HepG2 (cell line): ENCODE measurements around the gene HEXD. TPM values are rescaled to one million over a fixed set of nuclear protein-coding genes. Genes with fewer than 3 reads are reported as not detected.
A peak's percentile ranks its signal among the peaks of the same experiment; 100 is the strongest.

Experiments
- ATAC-seq: fragments of 200-7000 bp; cut with Tn5 transposase; 3 replicates; pipeline ENCODE4 v1.9.1; 2020; ENCODE audit warnings: mild to moderate bottlenecking, moderate library complexity
- BruUV-seq: library from RNA; stranded (reverse); fragments of 400-500 nt; replicated peaks from 2 replicates; lab custom pipeline; 2021; lab: Mats Ljungman, UMichigan
- CTCF ChIA-PET: fragments of 300-600 bp; formaldehyde crosslinking; extraction: SDS; loops from one replicate; lab custom pipeline; 2021; ENCODE audit warnings: low total read pairs, inconsistent platforms, low intra/inter-chr PET ratio; lab: Yijun Ruan, JAX
- POLR2A ChIA-PET: fragments of 350-600 bp; sonication (Branson Sonifier 250); formaldehyde crosslinking; loops from one replicate; lab custom pipeline; 2020; ENCODE audit warnings: antibody characterized with exemption, inconsistent platforms; lab: Yijun Ruan, JAX
- DNase-seq: peaks from one replicate; pipeline ENCODE4 v3.0.0-alpha.2; 2015; ENCODE audit warnings: low spot score
- FAIRE-seq: peaks from 3 replicates; lab custom pipeline; 2011; peaks lifted over from hg19 to GRCh38; lab: Jason Lieb, UNC
- H2AFZ ChIP-seq: one replicate; pipeline ENCODE4 v1.6.1; 2011; ENCODE audit warnings: low read length, inconsistent platforms
- H3K27ac ChIP-seq: fragments of 300-600 bp; 3 replicates; pipeline ENCODE4 v1.8.0; 2011; ENCODE audit warnings: mixed run types, mild to moderate bottlenecking, mixed read lengths, low read length, inconsistent platforms; ENCODE audit not compliant: insufficient read depth; ENCODE audit errors: extremely low read length
- H3K27me3 ChIP-seq, 2 experiments: fragments of 200-600 bp in 1 of 2; 2 replicates in 1 of 2; 3 replicates in 1 of 2; pipeline versions ENCODE4 v1.6.0 to v1.8.0; 2011; ENCODE audit warnings: low read length in 2 of 2, mild to moderate bottlenecking in 2 of 2, moderate library complexity in 2 of 2, inconsistent platforms in 1 of 2; ENCODE audit not compliant: insufficient read depth in 2 of 2, control insufficient read depth in 1 of 2
- H3K36me3 ChIP-seq, 2 experiments: fragments of 200-600 bp in 1 of 2; replicated peaks in 1 of 2; 2 replicates in 1 of 2; 3 replicates in 1 of 2; pipeline versions ENCODE4 v1.5.1 to v1.8.0; 2011; ENCODE audit warnings: low read length in 2 of 2, inconsistent platforms in 1 of 2; ENCODE audit not compliant: insufficient read depth in 2 of 2, control insufficient read depth in 1 of 2
- H3K4me1 ChIP-seq: 2 replicates; pipeline ENCODE4 v1.5.1; 2012; ENCODE audit warnings: low read length, inconsistent platforms; ENCODE audit not compliant: insufficient read depth
- H3K4me2 ChIP-seq: 2 replicates; pipeline ENCODE4 v1.6.0; 2011; ENCODE audit warnings: low read depth, low read length, inconsistent platforms
- H3K4me3 ChIP-seq, 3 experiments: fragments of 200-600 bp in 1 of 3; sonication (generic), shearing (Covaris generic) in 1 of 3; replicated peaks in 1 of 3; 2 replicates each; pipeline ENCODE4 v1.5.1; 2011 to 2016; ENCODE audit warnings: low read length in 3 of 3, inconsistent platforms in 2 of 3, low read depth in 2 of 3, mild to moderate bottlenecking in 2 of 3, control low read depth in 1 of 3, mixed read lengths in 1 of 3; ENCODE audit not compliant: insufficient read depth in 1 of 3
- H3K79me2 ChIP-seq: one replicate; pipeline ENCODE4 v1.6.1; 2011; ENCODE audit warnings: low read length, inconsistent platforms; ENCODE audit not compliant: insufficient read depth
- H3K9ac ChIP-seq: 2 replicates; pipeline ENCODE4 v1.6.0; 2011; ENCODE audit warnings: mild to moderate bottlenecking, low read depth, low read length, inconsistent platforms; ENCODE audit not compliant: insufficient read depth
- H3K9me3 ChIP-seq: 2 replicates; pipeline ENCODE4 v1.5.1; 2012; ENCODE audit warnings: mild to moderate bottlenecking, low read length
- H4K20me1 ChIP-seq: 2 replicates; pipeline ENCODE4 v1.6.0; 2011; ENCODE audit warnings: inconsistent platforms, mild to moderate bottlenecking, low read length, moderate library complexity; ENCODE audit not compliant: insufficient read depth
- DR1 ChIP-seq: sonication (generic); formaldehyde crosslinking; IDR thresholded peaks from 2 replicates; pipeline ENCODE4 v1.8.0; 2021; ENCODE audit warnings: mild to moderate bottlenecking, missing genetic modification reagents, inconsistent platforms
- IRF2 ChIP-seq: IDR thresholded peaks from 2 replicates; pipeline ENCODE4 v1.6.1; 2018; ENCODE audit warnings: missing genetic modification reagents, missing compliant biosample characterization
- KAT2B ChIP-seq: fragments of 150-350 bp; IDR thresholded peaks from 2 replicates; pipeline ENCODE4 v1.6.1; 2014; ENCODE audit warnings: low read depth, low read length, borderline replicate concordance
- MAFK ChIP-seq, 2 experiments: IDR thresholded peaks in 1 of 2; conservative IDR thresholded peaks in 1 of 2; 2 replicates each; pipeline ENCODE4 v1.6.1; 2011; ENCODE audit warnings: improper control_type of control experiment in 2 of 2, low read length in 2 of 2
- MAZ ChIP-seq, 2 experiments: sonication (generic) in 1 of 2; formaldehyde crosslinking in 1 of 2; IDR thresholded peaks; 2 replicates each; pipeline versions ENCODE4 v1.5.0 to v1.6.1; 2012 to 2020; ENCODE audit warnings: low read depth in 2 of 2, mild to moderate bottlenecking in 2 of 2, borderline replicate concordance in 1 of 2, improper control_type of control experiment in 1 of 2, low read length in 1 of 2, missing genetic modification reagents in 1 of 2, moderate library complexity in 1 of 2
- MED13 ChIP-seq: sonication (generic); formaldehyde crosslinking; IDR thresholded peaks from 2 replicates; pipeline ENCODE4 v1.5.0; 2020; ENCODE audit warnings: missing genetic modification reagents
- NR2F6 ChIP-seq, 2 experiments: IDR thresholded peaks; 2 replicates each; pipeline ENCODE4 v1.6.1; 2016; ENCODE audit warnings: antibody characterized with exemption in 1 of 2, mild to moderate bottlenecking in 1 of 2
- POLR2G ChIP-seq: fragments of 200-400 bp; formaldehyde crosslinking; IDR thresholded peaks from 2 replicates; pipeline ENCODE4 v1.6.1; 2018; ENCODE audit warnings: mild to moderate bottlenecking, low read depth, low read length, moderate library complexity
- PPARG ChIP-seq: conservative IDR thresholded peaks from 2 replicates; pipeline ENCODE4 v1.6.1; 2016; ENCODE audit warnings: missing biosample characterization, missing genetic modification reagents
- RARA ChIP-seq: IDR thresholded peaks from 2 replicates; pipeline ENCODE4 v1.6.1; 2016; ENCODE audit warnings: missing genetic modification reagents, missing compliant biosample characterization
- RFX5 ChIP-seq: IDR thresholded peaks from 2 replicates; pipeline ENCODE4 v1.6.1; 2011; ENCODE audit warnings: low read depth, low read length, improper control_type of control experiment
- ZNF382 ChIP-seq: sonication (generic); formaldehyde crosslinking; IDR thresholded peaks from 2 replicates; pipeline ENCODE4 v1.5.0; 2020; ENCODE audit warnings: missing genetic modification reagents, mild to moderate bottlenecking, borderline replicate concordance
- ZNF501 ChIP-seq: sonication (generic); formaldehyde crosslinking; IDR thresholded peaks from 2 replicates; pipeline ENCODE4 v1.5.1; 2020; ENCODE audit warnings: mild to moderate bottlenecking, moderate library complexity, missing genetic modification reagents
- ZNF572 ChIP-seq: sonication (generic); formaldehyde crosslinking; IDR thresholded peaks from 2 replicates; pipeline ENCODE4 v1.5.1; 2020; ENCODE audit warnings: mild to moderate bottlenecking, missing genetic modification reagents
- WGBS: methylation state at CpG from one replicate; pipeline ENCODE4 v1.1.6; 2017; ENCODE audit warnings: low lambda C conversion rate; 5-methylcytosine and 5-hydroxymethylcytosine counted together
- in situ Hi-C: cut with HindIII; loops from 2 replicates; pipeline ENCODE4 v1.10.0; 2017; ENCODE audit warnings: low pct_unique_long_range_greater_than_20kb; ENCODE audit not compliant: extremely low pct_ligation_motif_present
- intact Hi-C: fragments of 100-400 bp; cut with micrococcal nuclease; formaldehyde crosslinking; loops from one replicate; pipeline ENCODE4 v1.10.0; 2022; ENCODE audit not compliant: unreplicated experiment
- polyA plus RNA-seq, 8 experiments: library from polyadenylated mRNA; depleted of rRNA in 3 of 8; stranded (reverse) in 7 of 8; unstranded in 1 of 8; fragments of >200 nt; fragmentation: Illumina TruSeq in 4 of 8; extraction: Trizol in 4 of 8; gene quantifications; 2 replicates each; pipeline versions ENCODE4 v1.2.1 to v1.2.3, GENCODE V29; 2011 to 2016; ENCODE audit warnings: low read depth in 4 of 8, missing spikeins in 1 of 8, mixed read lengths in 1 of 8; ENCODE audit not compliant: insufficient read depth in 1 of 8
- total RNA-seq, 5 experiments: library from RNA; depleted of rRNA; stranded (reverse); fragments of >200 nt; fragmentation: Illumina TruSeq; extraction: Trizol; gene quantifications; 2 replicates each; pipeline ENCODE4 v1.2.3, GENCODE V29; 2016; ENCODE audit warnings: low read depth in 1 of 5
- TF ChIP-seq, protein P1 (sequence below): sonication (generic); formaldehyde crosslinking; IDR thresholded peaks from 2 replicates; pipeline ENCODE4 v1.8.1; 2023; ENCODE audit warnings: mild to moderate bottlenecking, inconsistent platforms, moderate library complexity, missing genetic modification reagents, borderline replicate concordance

Gene HEXD
- total and polyA plus RNA-seq, 2 of the 13 experiments (the other 11 are each of a cell fraction or from before 2014, with no cell fraction given) = 22.3 to 41.8 TPM

DNA sequence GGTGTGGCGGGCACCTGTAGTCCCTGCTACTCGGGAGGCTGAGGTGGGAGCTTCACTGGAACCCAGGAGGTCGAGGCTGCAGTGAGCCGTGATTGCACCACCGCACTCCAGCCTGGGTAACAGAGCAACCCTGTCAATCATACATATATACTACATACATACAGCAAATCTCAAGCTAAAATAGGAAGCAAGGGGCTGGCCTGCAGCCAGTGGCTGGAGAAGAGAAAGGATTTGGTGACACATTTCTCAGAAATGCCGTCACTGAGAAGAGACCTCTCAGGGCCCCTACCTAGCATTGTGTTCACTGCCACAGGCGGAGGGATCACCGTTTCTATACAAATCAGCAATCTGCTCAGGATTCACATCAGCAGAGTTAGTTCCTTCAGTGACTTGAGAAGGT is 57.3 kb downstream of the HEXD start:
- no peak overlapping the region for H3K9ac ChIP-seq
- ATAC-seq (no peak), DNase-seq (no peak), FAIRE-seq (no peak)
- 93% methylated on average over 8 of the region's 8 CpGs for WGBS
- H3K4me2 ChIP-seq = no peak overlapping the region
- no peaks in the 10 kb centered on the region for H3K27me3 ChIP-seq
- in situ Hi-C loops (no loop called here), intact Hi-C loops (no loop called here)
- no peaks in the 10 kb centered on the region for H3K9me3 ChIP-seq
- peaks cover 29 to 61% of the 10 kb centered on the region in 2 experiments for H3K36me3 ChIP-seq
- BruUV-seq = no TSS peak
- ChIA-PET POLR2A (no interaction called here), CTCF (no interaction called here)
- no peak overlapping the region for H2AFZ ChIP-seq
- H3K4me1 ChIP-seq = peaks cover 5% of the 10 kb centered on the region; the same call in 1 of the 2 replicates
- TF ChIP-seq PPARG (CRISPR knock-in tag) = no peak
- TF ChIP-seq RARA (CRISPR knock-in tag) = no peak
- TF ChIP-seq POLR2G = no peak
- TF ChIP-seq, protein P1, sequence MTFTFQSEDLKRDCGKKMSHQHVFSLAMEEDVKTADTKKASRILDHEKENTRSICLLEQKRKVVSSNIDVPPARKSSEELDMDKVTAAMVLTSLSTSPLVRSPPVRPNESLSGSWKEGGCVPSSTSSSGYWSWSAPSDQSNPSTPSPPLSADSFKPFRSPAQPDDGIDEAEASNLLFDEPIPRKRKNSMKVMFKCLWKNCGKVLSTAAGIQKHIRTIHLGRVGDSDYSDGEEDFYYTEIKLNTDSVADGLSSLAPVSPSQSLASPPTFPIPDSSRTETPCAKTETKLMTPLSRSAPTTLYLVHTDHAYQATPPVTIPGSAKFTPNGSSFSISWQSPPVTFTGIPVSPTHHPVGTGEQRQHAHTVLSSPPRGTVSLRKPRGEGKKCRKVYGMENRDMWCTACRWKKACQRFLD (CRISPR knock-in tag) = no peak
- TF ChIP-seq IRF2 = no peak
- no peak for TF ChIP-seq DR1 (CRISPR knock-in tag)
- no peaks in the 10 kb centered on the region for H3K79me2 ChIP-seq
- H3K27ac ChIP-seq = no peak overlapping the region
- H3K4me3 ChIP-seq = no peak overlapping the region
- H4K20me1 ChIP-seq = no peaks in the 10 kb centered on the region

DNA sequence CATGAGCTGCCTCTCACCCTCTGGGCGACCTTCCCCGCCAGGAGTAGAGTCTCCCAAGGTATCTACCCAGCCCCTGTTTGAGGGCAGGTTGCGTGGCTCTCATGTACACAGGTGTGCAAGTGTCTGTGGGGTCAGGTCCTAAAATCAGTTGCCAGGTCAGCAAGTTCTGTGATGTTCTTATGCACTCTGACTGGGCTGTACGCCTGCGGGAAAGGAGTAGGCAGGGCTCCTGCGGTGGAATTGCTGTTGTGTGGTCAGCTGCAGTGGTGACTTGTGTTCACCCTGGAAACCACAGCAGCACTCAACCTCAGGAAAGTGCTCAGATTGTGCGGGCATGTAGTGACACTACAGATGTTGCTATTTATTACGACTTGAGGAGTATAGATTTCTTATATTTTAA is 59.8 kb downstream of the HEXD start:
- no peak for FAIRE-seq
- POLR2A ChIA-PET = no interaction called here

More for the DNA sequence above, 59.8 kb downstream of the HEXD start:
- DNase-seq = no peak
- Histone ChIP-seq H3K4me3 (no peak overlapping the region), H3K27me3 (no peaks in the 10 kb centered on the region), H2AFZ (no peak overlapping the region), H4K20me1 (no peaks in the 10 kb centered on the region), H3K9ac (no peak overlapping the region), H3K36me3 (peaks cover 39 to 72% of the 10 kb centered on the region in 2 experiments), H3K4me1 (peaks cover 5% of the 10 kb centered on the region; the same call in 1 of the 2 replicates), H3K27ac (no peak overlapping the region), H3K9me3 (no peaks in the 10 kb centered on the region), H3K4me2 (no peak overlapping the region), H3K79me2 (no peaks in the 10 kb centered on the region)
- TF ChIP-seq ZNF382 (CRISPR knock-in tag) (no peak), KAT2B (no peak), MAZ (IDR thresholded peaks at IDR 0.05; ENCODE audit: borderline replicate concordance, low read depth, low read length) (no peak), MAZ (CRISPR knock-in tag; IDR thresholded peaks at IDR 0.05; ENCODE audit: low read depth) (no peak), ZNF572 (CRISPR knock-in tag) (no peak), MAFK (conservative IDR thresholded peaks at IDR 0.05 in 1 of 2, IDR thresholded peaks at IDR 0.05 in 1 of 2; ENCODE audit: low read length in 2 of 2) (peak; percentile 33 to 55; a peak in 3 of 4 replicates), MED13 (CRISPR knock-in tag) (no peak), NR2F6 (IDR thresholded peaks at IDR 0.05) (no peak), NR2F6 (CRISPR knock-in tag; IDR thresholded peaks at IDR 0.05) (no peak), ZNF501 (CRISPR knock-in tag) (no peak), RFX5 (no peak)
- intact Hi-C loops = no loop called here
- CTCF ChIA-PET = no interaction called here
- no peak for ATAC-seq
- in situ Hi-C loops = no loop called here
- BruUV-seq = no TSS peak
- 94% methylated on average over 8 of the region's 8 CpGs for WGBS
